CD14-positive monocyte (primary cell): ENCODE measurements around the gene FBXW4. TPM values are rescaled to one million over a fixed set of nuclear protein-coding genes. Genes with fewer than 3 reads are reported as not detected.

Experiments
- DNase-seq, 3 donors: peaks; one replicate each; pipeline ENCODE4 v3.0.0-alpha.2; 2011 to 2022
- H2AFZ ChIP-seq: 2 replicates; pipeline ENCODE4 v1.6.0; 2012; ENCODE audit warnings: mild to moderate bottlenecking, low read depth, low read length, inconsistent platforms; ENCODE audit not compliant: insufficient read depth, poor library complexity, severe bottlenecking
- H3K27ac ChIP-seq, 2 donors: 1 replicate in 1 of 2; 2 replicates in 1 of 2; pipeline ENCODE4 v1.5.1; 2012 to 2013; ENCODE audit warnings: low read length in 2 of 2, control low read depth in 1 of 2, inconsistent platforms in 1 of 2, low read depth in 1 of 2, mild to moderate bottlenecking in 1 of 2
- H3K27me3 ChIP-seq, 2 donors: one replicate each; pipeline versions ENCODE4 v1.6.0 to v1.6.1; 2011 to 2013; ENCODE audit warnings: low read length in 2 of 2; ENCODE audit not compliant: control insufficient read depth in 2 of 2, insufficient read depth in 2 of 2
- H3K36me3 ChIP-seq, 2 donors: replicated peaks in 1 of 2; 1 replicate in 1 of 2; 2 replicates in 1 of 2; pipeline versions ENCODE4 v1.5.1 to v1.6.1; 2012 to 2013; ENCODE audit warnings: low read length in 2 of 2, control low read depth in 1 of 2, inconsistent platforms in 1 of 2, mild to moderate bottlenecking in 1 of 2; ENCODE audit not compliant: insufficient read depth in 2 of 2, control insufficient read depth in 1 of 2
- H3K4me1 ChIP-seq, 2 donors: 1 replicate in 1 of 2; 2 replicates in 1 of 2; pipeline versions ENCODE4 v1.5.1 to v1.6.1; 2012 to 2013; ENCODE audit warnings: low read length in 2 of 2, control low read depth in 1 of 2, inconsistent platforms in 1 of 2, mild to moderate bottlenecking in 1 of 2, moderate library complexity in 1 of 2; ENCODE audit not compliant: insufficient read depth in 2 of 2, control insufficient read depth in 1 of 2
- H3K4me2 ChIP-seq: replicated peaks from 2 replicates; pipeline ENCODE3; 2012; ENCODE audit warnings: low read length, moderate library complexity, mild to moderate bottlenecking; ENCODE audit not compliant: poor library complexity, severe bottlenecking; ENCODE audit errors: extremely low read depth
- H3K4me3 ChIP-seq, 3 experiments: fragments of 200-600 bp in 1 of 3; sonication (generic) in 1 of 3; replicated peaks in 1 of 3; 1 replicate in 2 of 3; 2 replicates in 1 of 3; pipeline ENCODE4 v1.5.1; 2011 to 2013; ENCODE audit warnings: low read length in 3 of 3, mild to moderate bottlenecking in 3 of 3, control low read depth in 2 of 3, low read depth in 2 of 3, inconsistent platforms in 1 of 3, moderate library complexity in 1 of 3
- H3K79me2 ChIP-seq: 2 replicates; pipeline ENCODE4 v1.6.0; 2012; ENCODE audit warnings: mild to moderate bottlenecking, control low read depth, inconsistent platforms, low read length, moderate library complexity; ENCODE audit not compliant: insufficient read depth
- H3K9ac ChIP-seq: 2 replicates; pipeline ENCODE4 v1.6.0; 2017; ENCODE audit warnings: low read length, mild to moderate bottlenecking; ENCODE audit not compliant: insufficient read depth, poor library complexity, severe bottlenecking
- H3K9me3 ChIP-seq, 2 donors: replicated peaks in 1 of 2; 1 replicate in 1 of 2; 2 replicates in 1 of 2; pipeline versions ENCODE4 v1.5.1 to v1.6.1; 2012 to 2013; ENCODE audit warnings: low read length in 2 of 2, control low read depth in 1 of 2; ENCODE audit not compliant: control insufficient read depth in 1 of 2, insufficient read depth in 1 of 2
- H4K20me1 ChIP-seq: 2 replicates; pipeline ENCODE4 v1.6.0; 2012; ENCODE audit warnings: mild to moderate bottlenecking, low read length, control low read depth, moderate library complexity; ENCODE audit not compliant: insufficient read depth
- H3K27ac Mint-ChIP-seq, 7 donors: one replicate each; pipeline ENCODE4 v1.8.0; 2020; ENCODE audit warnings: mild to moderate bottlenecking in 7 of 7, mixed read lengths in 7 of 7, moderate library complexity in 6 of 7, inconsistent platforms in 2 of 7
- H3K27me3 Mint-ChIP-seq, 3 donors: one replicate each; pipeline ENCODE4 v1.8.0; 2021 to 2022; ENCODE audit warnings: low read depth in 3 of 3, mild to moderate bottlenecking in 3 of 3, mixed read lengths in 3 of 3, moderate library complexity in 3 of 3, inconsistent platforms in 1 of 3
- H3K36me3 Mint-ChIP-seq, 2 donors: one replicate each; pipeline ENCODE4 v1.8.0; 2020; ENCODE audit warnings: mixed read lengths in 2 of 2, inconsistent platforms in 1 of 2, mild to moderate bottlenecking in 1 of 2
- H3K4me1 Mint-ChIP-seq: one replicate; pipeline ENCODE4 v1.8.0; 2020; ENCODE audit warnings: mild to moderate bottlenecking, mixed read lengths
- H3K4me3 Mint-ChIP-seq, 2 donors: one replicate each; pipeline ENCODE4 v1.8.0; 2020; ENCODE audit warnings: mild to moderate bottlenecking in 2 of 2, mixed read lengths in 2 of 2, moderate library complexity in 1 of 2
- H3K9me3 Mint-ChIP-seq, 7 donors: one replicate each; pipeline ENCODE4 v1.8.0; 2020 to 2022; ENCODE audit warnings: mixed read lengths in 7 of 7, mild to moderate bottlenecking in 6 of 7, moderate library complexity in 6 of 7, inconsistent platforms in 2 of 7
- CTCF ChIP-seq: fragments of 200-600 bp; IDR thresholded peaks from one replicate; pipeline ENCODE4 v1.8.0; 2022; ENCODE audit warnings: antibody characterized with exemption, mild to moderate bottlenecking
- WGBS: methylation state at CpG from one replicate; pipeline ENCODE4 v1.1.5; 2013; ENCODE audit warnings: missing lambda C conversion rate; ENCODE audit not compliant: insufficient coverage; 5-methylcytosine and 5-hydroxymethylcytosine counted together
- intact Hi-C, 2 donors: fragments of 100-400 bp; cut with micrococcal nuclease; formaldehyde crosslinking; loops; one replicate each; pipeline versions ENCODE4 v1.15.0 to v1.15.1; 2023
- polyA plus RNA-seq, 3 donors: library from polyadenylated mRNA; depleted of rRNA in 1 of 3; unstranded in 2 of 3; stranded (reverse) in 1 of 3; fragments of 300-500 nt in 2 of 3; fragments of >200 nt in 1 of 3; fragmentation: Illumina TruSeq in 2 of 3; gene quantifications; 1 replicate in 2 of 3; 2 replicates in 1 of 3; pipeline ENCODE4 v1.2.3, GENCODE V29; 2012 to 2021

The FBXW4 gene
- polyA plus RNA-seq, 3 donors = 1.1 to 30.8 (median 1.8) TPM

GRCh38 chr10:101569622-101570427 lies 125.1 kb downstream of the FBXW4 start:
- peak overlapping the region; percentile 73 for H3K9ac ChIP-seq
- peak; percentile 95 for TF ChIP-seq CTCF
- peak; percentile 63 to 74 (median 66) for DNase-seq
- no peak overlapping the region for H3K27ac ChIP-seq
- H4K20me1 ChIP-seq = no peaks in the 10 kb centered on the region
- H3K4me3 ChIP-seq = peak overlapping the region; percentile 67 to 96 (median 78)
- Mint-ChIP-seq H3K27ac (no peak overlapping the region), H3K9me3 (peaks cover 0 to 13% (median 6%) of the 10 kb centered on the region in 7 donors), H3K36me3 (peaks cover 2 to 5% of the 10 kb centered on the region in 2 donors), H3K27me3 (peaks cover 51 to 55% (median 53%) of the 10 kb centered on the region in 3 donors), H3K4me1 (peaks cover 22% of the 10 kb centered on the region), H3K4me3 (peak overlapping the region; percentile 86 to 91)
- H3K27me3 ChIP-seq = peaks cover 38 to 51% of the 10 kb centered on the region in 2 donors
- 3% methylated on average over 40 of the region's 56 CpGs for WGBS
- peak overlapping the region; percentile 99 for H2AFZ ChIP-seq
- H3K36me3 ChIP-seq = no peaks in the 10 kb centered on the region
- intact Hi-C loops = loop anchor here (5.0 to 10.0 kb wide), 3 partner anchors 295 to 358 kb away; no protein-coding TSS in a partner anchor
- H3K4me1 ChIP-seq = peaks cover 17 to 25% of the 10 kb centered on the region in 2 donors
- peak overlapping the region; percentile 99 for H3K4me2 ChIP-seq
- H3K9me3 ChIP-seq = peaks cover 10 to 11% of the 10 kb centered on the region in 2 donors
- H3K79me2 ChIP-seq = no peaks in the 10 kb centered on the region

DNA sequence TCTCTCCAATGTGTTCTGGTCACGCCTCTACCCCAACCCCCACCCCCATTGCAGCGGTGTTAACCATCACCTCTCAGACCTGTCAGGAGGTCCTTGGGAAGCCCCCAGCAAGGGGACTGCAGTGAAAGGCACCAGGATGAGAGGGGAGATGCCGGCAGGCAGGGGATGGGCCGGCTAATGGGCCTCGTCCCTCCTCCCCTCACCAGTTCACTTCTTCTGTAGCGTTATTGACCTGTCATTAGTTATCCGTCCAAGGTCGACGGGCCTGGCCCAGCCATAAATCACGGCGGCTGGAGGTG lies 125.7 kb downstream of the FBXW4 start:
- Histone ChIP-seq H3K27ac (no peak overlapping the region), H3K79me2 (no peaks in the 10 kb centered on the region), H2AFZ (peak overlapping the region; percentile 99), H3K4me2 (peak overlapping the region; percentile 99), H3K9ac (peak overlapping the region; percentile 73), H3K9me3 (peaks cover 10 to 11% of the 10 kb centered on the region in 2 donors), H3K4me3 (peak overlapping the region in 1 of 3 experiments; percentile 96), H3K4me1 (peaks cover 17 to 25% of the 10 kb centered on the region in 2 donors), H3K27me3 (peaks cover 38 to 51% of the 10 kb centered on the region in 2 donors), H4K20me1 (no peaks in the 10 kb centered on the region), H3K36me3 (no peaks in the 10 kb centered on the region)
- intact Hi-C loops = loop anchor here in 1 of 2 donors (10.0 kb wide), 1 partner anchor 294 kb away; no protein-coding TSS in a partner anchor
- Mint-ChIP-seq H3K4me3 (peak overlapping the region; percentile 86 to 91), H3K4me1 (peaks cover 22% of the 10 kb centered on the region), H3K9me3 (peaks cover 0 to 13% (median 6%) of the 10 kb centered on the region in 7 donors), H3K36me3 (peaks cover 2 to 5% of the 10 kb centered on the region in 2 donors), H3K27me3 (peaks cover 54 to 60% (median 56%) of the 10 kb centered on the region in 3 donors), H3K27ac (no peak overlapping the region)
- TF ChIP-seq CTCF = no peak
- DNase-seq = no peak
- WGBS = 5% methylated on average over 8 of the region's 11 CpGs
